Thoracic aorta (tissue), 2 donors: ENCODE data around the gene CD8B2. TPM values are rescaled to one million over a fixed set of nuclear protein-coding genes. Genes with fewer than 3 reads are reported as not detected.
A peak's percentile ranks its signal among the peaks of the same experiment; 100 is the strongest.

Experiments
- ATAC-seq: fragments of 150-250 bp; one replicate; pipeline ENCODE4 v1.8.0; 2017; ENCODE audit warnings: low read depth; ENCODE audit not compliant: insufficient number of reproducible peaks, low FRiP score
- DNase-seq: peaks from one replicate; pipeline ENCODE4 v3.0.0-alpha.2; 2020; ENCODE audit warnings: low spot score
- H3K27ac ChIP-seq, 2 donors: fragments of 200-600 bp; sonication (generic); 1 replicate in 1 of 2; 2 replicates in 1 of 2; pipeline ENCODE4 v1.5.1; 2016; ENCODE audit warnings: mild to moderate bottlenecking in 2 of 2, moderate library complexity in 2 of 2
- H3K27me3 ChIP-seq: fragments of 200-600 bp; sonication (generic); replicated peaks from 2 replicates; pipeline ENCODE4 v1.6.0; 2016; ENCODE audit warnings: mild to moderate bottlenecking; ENCODE audit not compliant: insufficient read depth
- H3K36me3 ChIP-seq: fragments of 200-600 bp; sonication (generic); one replicate; pipeline ENCODE4 v1.5.1; 2016
- H3K4me1 ChIP-seq, 2 donors: fragments of 200-600 bp; sonication (generic); 1 replicate in 1 of 2; 2 replicates in 1 of 2; pipeline versions ENCODE4 v1.5.1 to v1.6.0; 2016; ENCODE audit warnings: low read depth in 2 of 2, mild to moderate bottlenecking in 1 of 2; ENCODE audit not compliant: control insufficient read depth in 1 of 2
- H3K4me3 ChIP-seq: fragments of 200-600 bp; sonication (generic); 2 replicates; pipeline ENCODE4 v1.5.1; 2016; ENCODE audit warnings: mild to moderate bottlenecking
- H3K9me3 ChIP-seq: fragments of 200-600 bp; sonication (generic); 2 replicates; pipeline ENCODE4 v1.5.1; 2016
- CTCF ChIP-seq: fragments of 200-600 bp; sonication (generic); IDR thresholded peaks from one replicate; pipeline ENCODE4 v1.5.1; 2019; ENCODE audit warnings: antibody characterized with exemption
- total RNA-seq, 2 donors: library from RNA; depleted of rRNA; stranded (reverse); fragments of >200 nt; gene quantifications; one replicate each; pipeline versions ENCODE4 v1.1.0 to v1.2.3, GENCODE V29; 2016

Gene CD8B2
- total RNA-seq, 2 donors from 2014 or later = not detected

DNA sequence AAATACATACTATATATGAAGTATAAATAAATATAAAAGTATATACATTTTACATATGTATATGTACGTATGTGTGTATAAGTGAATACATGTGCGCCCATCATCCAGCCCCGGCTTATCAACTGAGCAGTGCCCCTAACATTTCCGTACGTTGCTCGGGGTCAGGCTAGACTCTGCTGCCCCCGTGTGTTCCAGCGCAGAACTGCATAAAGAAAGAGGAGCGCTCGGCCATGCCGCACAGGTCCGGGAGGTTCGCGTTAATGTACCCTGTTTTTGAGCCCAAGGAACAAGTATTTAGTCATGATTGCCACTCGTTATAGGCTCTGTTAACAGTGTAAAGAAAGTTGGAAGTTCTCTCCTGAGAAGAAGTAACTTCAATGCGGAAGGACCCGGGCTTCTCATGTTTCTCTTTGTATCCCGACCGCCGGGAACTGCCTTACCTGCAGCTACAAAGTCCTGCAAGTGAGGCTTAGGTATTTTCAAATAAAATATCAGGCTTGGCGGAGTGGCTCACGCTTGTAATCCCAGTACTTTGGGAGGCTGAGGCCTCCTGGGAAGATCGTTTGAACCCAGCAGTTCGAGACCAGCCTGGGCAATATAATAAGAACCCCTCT, 55.7 kb downstream of the CD8B2 start:
- DNase-seq (peak; percentile 32), ATAC-seq (no peak)
- no peaks in the 10 kb centered on the region for H3K9me3 ChIP-seq
- H3K27me3 ChIP-seq = no peaks in the 10 kb centered on the region
- H3K36me3 ChIP-seq = no peaks in the 10 kb centered on the region
- H3K27ac ChIP-seq = no peak overlapping the region
- peak overlapping the region; percentile 64 for H3K4me3 ChIP-seq
- TF ChIP-seq CTCF = peak; percentile 87
- no peaks in the 10 kb centered on the region for H3K4me1 ChIP-seq

- H3K27ac ChIP-seq = no peak overlapping the region
- no peaks in the 10 kb centered on the region for H3K4me1 ChIP-seq
- H3K4me3 ChIP-seq = no peak overlapping the region
- H3K36me3 ChIP-seq = no peaks in the 10 kb centered on the region
- no peaks in the 10 kb centered on the region for H3K27me3 ChIP-seq
- ATAC-seq = no peak
- no peaks in the 10 kb centered on the region for H3K9me3 ChIP-seq
- DNase-seq = no peak
- TF ChIP-seq CTCF = no peak
These were observed 57.8 kb downstream of the CD8B2 start for GRCh38 chr2:106545007-106545406.

DNA sequence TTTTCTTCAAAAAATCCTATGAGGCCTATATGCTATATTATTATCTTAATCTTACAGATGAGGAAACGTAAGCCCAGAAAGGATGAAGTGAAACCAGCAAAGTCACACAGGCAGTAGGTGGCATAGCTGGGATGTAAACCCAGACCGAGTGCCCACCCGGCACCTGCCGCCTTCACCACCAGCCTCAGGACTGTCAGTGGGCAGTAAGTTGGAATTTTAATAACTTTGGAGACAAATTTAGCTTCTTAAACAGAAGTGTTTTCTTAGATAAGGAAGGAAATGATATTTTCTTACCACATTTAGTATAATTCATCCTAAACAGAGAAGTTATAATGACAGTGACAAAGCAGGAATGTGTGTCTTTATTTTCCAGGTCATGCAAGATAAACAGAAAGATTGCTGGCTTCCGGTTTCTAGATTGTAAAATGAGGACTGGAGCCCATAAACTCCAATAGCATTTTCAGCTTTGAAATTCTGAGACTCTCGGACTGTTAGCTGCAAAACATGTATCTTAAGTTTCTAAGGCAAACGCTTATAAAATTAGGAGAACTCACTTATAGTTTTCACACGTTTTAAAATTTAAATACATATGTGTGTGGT, 59.3 kb downstream of the CD8B2 start:
- no peak overlapping the region for H3K4me3 ChIP-seq
- H3K9me3 ChIP-seq = no peaks in the 10 kb centered on the region
- no peak for ATAC-seq
- no peaks in the 10 kb centered on the region for H3K27me3 ChIP-seq
- no peak for TF ChIP-seq CTCF
- DNase-seq = no peak
- no peak overlapping the region for H3K27ac ChIP-seq
- H3K4me1 ChIP-seq = no peaks in the 10 kb centered on the region
- H3K36me3 ChIP-seq = no peaks in the 10 kb centered on the region

DNA sequence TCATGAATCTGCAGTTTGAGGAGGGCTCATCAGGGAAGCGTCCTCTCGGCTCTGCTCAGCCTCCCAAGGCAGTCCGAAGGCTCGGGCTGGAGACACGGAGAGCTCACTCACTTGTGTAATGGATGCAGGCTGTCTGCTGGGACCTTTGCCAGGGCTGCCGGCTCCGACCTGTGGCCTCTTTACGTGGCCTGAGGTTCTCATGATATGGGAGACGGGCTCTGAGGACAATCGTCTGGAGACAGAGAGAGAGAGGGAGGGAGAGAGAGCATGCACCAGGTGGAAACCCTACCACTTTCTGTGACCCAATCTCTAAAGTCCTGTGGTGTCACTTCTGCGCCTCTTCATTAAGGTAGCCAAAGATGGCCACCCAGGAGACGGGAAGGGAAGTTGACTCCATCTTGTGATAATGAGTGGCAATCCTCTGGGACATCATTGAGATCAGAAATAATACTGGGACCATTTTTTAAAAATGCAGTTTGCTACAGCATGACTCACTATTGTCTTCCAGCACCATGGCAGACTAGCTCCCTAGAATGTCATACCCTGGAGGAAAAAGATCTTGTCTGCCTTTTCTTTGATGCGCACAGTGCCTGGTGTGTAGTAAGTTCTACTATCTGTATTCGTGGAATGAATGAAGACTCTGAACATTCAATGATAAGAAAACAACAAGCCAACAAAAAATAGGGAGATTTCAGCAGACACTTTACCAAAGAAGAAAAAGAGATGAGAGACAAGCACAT, 60.2 kb downstream of the CD8B2 start:
- no peaks in the 10 kb centered on the region for H3K4me1 ChIP-seq
- no peak for TF ChIP-seq CTCF
- no peaks in the 10 kb centered on the region for H3K36me3 ChIP-seq
- H3K9me3 ChIP-seq = no peaks in the 10 kb centered on the region
- ATAC-seq = no peak
- DNase-seq = no peak
- H3K4me3 ChIP-seq = no peak overlapping the region
- H3K27me3 ChIP-seq = no peaks in the 10 kb centered on the region
- no peak overlapping the region for H3K27ac ChIP-seq

GRCh38 chr2:106551417-106552130, 64.4 kb downstream of the CD8B2 start:
- no peaks in the 10 kb centered on the region for H3K9me3 ChIP-seq
- TF ChIP-seq CTCF = no peak
- ATAC-seq (no peak), DNase-seq (no peak)
- no peaks in the 10 kb centered on the region for H3K36me3 ChIP-seq
- no peak overlapping the region for H3K27ac ChIP-seq
- H3K27me3 ChIP-seq = no peaks in the 10 kb centered on the region
- no peak overlapping the region for H3K4me3 ChIP-seq
- no peaks in the 10 kb centered on the region for H3K4me1 ChIP-seq
